Keratinocyte (primary cell): Measurements from ENCODE around the gene DIRAS1. TPM values are rescaled to one million over a fixed set of nuclear protein-coding genes. Genes with fewer than 3 reads are reported as not detected.
"Not testable (repeated sequence)": the region's sequence is repeated elsewhere in the genome, so short reads cannot be mapped to it uniquely, and the experiment has no call there.

ENCODE experiments used
- DNase-seq: peaks from one replicate; pipeline ENCODE4 v3.0.0-alpha.2; 2011; ENCODE audit warnings: low read depth, missing footprints, low spot score
- FAIRE-seq: peaks from 2 replicates; lab custom pipeline; 2011; peaks lifted over from hg19 to GRCh38; lab: Jason Lieb, UNC
- H2AFZ ChIP-seq: 2 replicates; pipeline ENCODE4 v1.6.0; 2012; ENCODE audit warnings: low read length, control low read depth, inconsistent platforms; ENCODE audit not compliant: control insufficient read depth
- H3K27ac ChIP-seq: 2 replicates; pipeline ENCODE4 v1.5.1; 2011; ENCODE audit warnings: low read length; ENCODE audit not compliant: control insufficient read depth, insufficient read depth
- H3K27me3 ChIP-seq: 3 replicates; pipeline ENCODE4 v1.6.0; 2011; ENCODE audit warnings: low read length; ENCODE audit not compliant: control insufficient read depth, insufficient read depth; ENCODE audit errors: extremely low read depth
- H3K36me3 ChIP-seq, 2 experiments: 2 replicates in 1 of 2; 3 replicates in 1 of 2; pipeline ENCODE4 v1.5.1; 2011; ENCODE audit warnings: low read length in 2 of 2, mild to moderate bottlenecking in 1 of 2; ENCODE audit not compliant: control insufficient read depth in 2 of 2, insufficient read depth in 2 of 2; ENCODE audit errors: extremely low read depth in 1 of 2
- H3K4me1 ChIP-seq: 3 replicates; pipeline ENCODE4 v1.5.1; 2011; ENCODE audit warnings: low read length; ENCODE audit not compliant: control insufficient read depth, insufficient read depth; ENCODE audit errors: extremely low read depth
- H3K4me2 ChIP-seq: 3 replicates; pipeline ENCODE4 v1.6.0; 2011; ENCODE audit warnings: low read depth, low read length; ENCODE audit not compliant: control insufficient read depth, insufficient read depth; ENCODE audit errors: extremely low read depth
- H3K4me3 ChIP-seq, 3 experiments: fragments of 200-600 bp in 1 of 3; sonication (generic) in 1 of 3; 2 replicates in 2 of 3; 3 replicates in 1 of 3; pipeline ENCODE4 v1.5.1; 2011 to 2016; ENCODE audit warnings: low read length in 3 of 3, mild to moderate bottlenecking in 3 of 3, control low read depth in 2 of 3, inconsistent platforms in 1 of 3, low read depth in 1 of 3, mixed read lengths in 1 of 3, mixed run types in 1 of 3, moderate library complexity in 1 of 3; ENCODE audit not compliant: control insufficient read depth in 2 of 3, insufficient read depth in 2 of 3; ENCODE audit errors: extremely low read depth in 1 of 3
- H3K79me2 ChIP-seq: 2 replicates; pipeline ENCODE4 v1.6.0; 2012; ENCODE audit warnings: low read length; ENCODE audit not compliant: control insufficient read depth, insufficient read depth
- H3K9ac ChIP-seq: 3 replicates; pipeline ENCODE4 v1.6.0; 2011; ENCODE audit warnings: low read length; ENCODE audit not compliant: control insufficient read depth, insufficient read depth; ENCODE audit errors: extremely low read depth
- H3K9me1 ChIP-seq: 3 replicates; pipeline ENCODE4 v1.6.0; 2011; ENCODE audit warnings: low read length; ENCODE audit not compliant: control insufficient read depth, insufficient read depth; ENCODE audit errors: extremely low read depth
- H3K9me3 ChIP-seq: 2 replicates; pipeline ENCODE4 v1.5.1; 2012; ENCODE audit warnings: low read depth, low read length; ENCODE audit not compliant: control insufficient read depth
- H4K20me1 ChIP-seq: 3 replicates; pipeline ENCODE4 v1.6.0; 2011; ENCODE audit warnings: low read length; ENCODE audit not compliant: control insufficient read depth, insufficient read depth; ENCODE audit errors: extremely low read depth
- CTCF ChIP-seq, 3 experiments: IDR thresholded peaks in 1 of 3; conservative IDR thresholded peaks in 1 of 3; optimal IDR thresholded peaks in 1 of 3; 2 replicates in 2 of 3; 3 replicates in 1 of 3; pipeline versions ENCODE3 to v1.5.1; 2011; ENCODE audit warnings: low read length in 3 of 3, mild to moderate bottlenecking in 3 of 3, moderate library complexity in 2 of 3, control low read depth in 1 of 3, inconsistent platforms in 1 of 3; ENCODE audit not compliant: insufficient read depth in 2 of 3; ENCODE audit errors: extremely low read depth in 1 of 3
- EZH2 ChIP-seq: IDR thresholded peaks from one replicate; pipeline ENCODE4 v1.6.1; 2012; ENCODE audit warnings: inconsistent platforms, mild to moderate bottlenecking, low read length, moderate library complexity
- dilution Hi-C: fragments of 300-500 bp; cut with MboI; formaldehyde crosslinking; loops from one replicate; pipeline ENCODE4 v1.7.0; 2020; ENCODE audit warnings: low sequenced_read_pairs; ENCODE audit not compliant: extremely low pct_ligation_motif_present
- polyA plus RNA-seq, 5 experiments: library from polyadenylated mRNA; depleted of rRNA in 3 of 5; stranded (reverse) in 3 of 5; stranded (forward) in 1 of 5; unstranded in 1 of 5; fragments of >200 nt; gene quantifications; 1 replicate in 1 of 5; 2 replicates in 3 of 5; 3 replicates in 1 of 5; pipeline versions ENCODE4 v1.2.1 to v1.2.3, GENCODE V29; 2011 to 2012; ENCODE audit warnings: missing spikeins in 2 of 5, low read depth in 1 of 5, low replicate concordance in 1 of 5

DIRAS1 gene
- polyA plus RNA-seq, 1 donor (not counting 4 experiments of a cell fraction or from before 2014, with no cell fraction given), result 0.10 TPM

- dilution Hi-C loops, result no loop called here
- TF ChIP-seq CTCF (optimal IDR thresholded peaks at IDR 0.05 in 1 of 3, IDR thresholded peaks at IDR 0.05 in 1 of 3, conservative IDR thresholded peaks at IDR 0.05 in 1 of 3; ENCODE audit: extremely low read depth in 1 of 3, insufficient read depth in 2 of 3, low read length in 3 of 3) (no peak), EZH2 (no peak)
- H3K4me3 ChIP-seq, result no peak overlapping the region
- no peaks in the 10 kb centered on the region for H3K36me3 ChIP-seq
- H3K4me2 ChIP-seq, result no peak overlapping the region
- FAIRE-seq, result no peak
- peaks cover 6% of the 10 kb centered on the region for H3K27me3 ChIP-seq
- no peak for DNase-seq
- no peaks in the 10 kb centered on the region for H3K4me1 ChIP-seq
- H3K9ac ChIP-seq, result no peak overlapping the region
- H3K27ac ChIP-seq, result no peak overlapping the region
- no peaks in the 10 kb centered on the region for H4K20me1 ChIP-seq
- H3K79me2 ChIP-seq, result no peaks in the 10 kb centered on the region
- H3K9me1 ChIP-seq, result no peaks in the 10 kb centered on the region
- no peak overlapping the region for H2AFZ ChIP-seq
- H3K9me3 ChIP-seq, result no peaks in the 10 kb centered on the region
Measured at GRCh38 chr19:2680808-2681207, 40.4 kb downstream of the DIRAS1 start.

DNA sequence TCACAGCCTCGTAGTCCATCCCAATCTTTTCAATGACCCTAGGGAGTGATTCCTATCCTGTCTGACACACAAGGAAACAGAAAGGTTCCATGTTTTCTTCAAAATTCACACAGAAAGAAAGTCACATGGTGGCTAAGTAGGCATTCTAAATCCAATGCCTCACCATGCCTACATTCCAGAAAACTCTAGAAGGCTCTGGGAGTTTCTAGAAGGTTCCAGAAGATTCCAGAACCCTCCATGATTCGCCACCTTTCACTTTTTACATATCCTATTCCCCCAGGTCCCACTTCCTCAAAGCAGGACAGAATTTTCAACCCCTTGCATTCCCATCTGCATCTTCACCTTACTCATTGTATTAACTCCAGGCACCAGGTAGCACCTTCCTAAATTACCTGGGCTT lies 41.7 kb downstream of the DIRAS1 start:
- no peaks in the 10 kb centered on the region for H3K79me2 ChIP-seq
- no peak overlapping the region for H3K4me2 ChIP-seq
- DNase-seq (no peak), FAIRE-seq (no peak)
- H2AFZ ChIP-seq, result no peak overlapping the region
- dilution Hi-C loops, result no loop called here
- no peak overlapping the region for H3K27ac ChIP-seq
- no peaks in the 10 kb centered on the region for H3K36me3 ChIP-seq
- H3K9me3 ChIP-seq, result no peaks in the 10 kb centered on the region
- H3K27me3 ChIP-seq, result peaks cover 10% of the 10 kb centered on the region
- H3K9ac ChIP-seq, result no peak overlapping the region
- no peaks in the 10 kb centered on the region for H3K9me1 ChIP-seq
- H3K4me3 ChIP-seq, result no peak overlapping the region
- no peaks in the 10 kb centered on the region for H4K20me1 ChIP-seq
- TF ChIP-seq CTCF (optimal IDR thresholded peaks at IDR 0.05 in 1 of 3, IDR thresholded peaks at IDR 0.05 in 1 of 3, conservative IDR thresholded peaks at IDR 0.05 in 1 of 3; ENCODE audit: extremely low read depth in 1 of 3, insufficient read depth in 2 of 3, low read length in 3 of 3) (no peak), EZH2 (no peak)
- H3K4me1 ChIP-seq, result no peaks in the 10 kb centered on the region

GRCh38 chr19:2678948-2679347 lies 42.2 kb downstream of the DIRAS1 start:
- peaks cover 10% of the 10 kb centered on the region for H3K27me3 ChIP-seq
- H2AFZ ChIP-seq, H4K20me1 ChIP-seq, DNase-seq, H3K9ac ChIP-seq, H3K4me2 ChIP-seq, H3K36me3 ChIP-seq, H3K4me3 ChIP-seq, FAIRE-seq, H3K79me2 ChIP-seq, H3K9me1 ChIP-seq, H3K9me3 ChIP-seq, dilution Hi-C loops, H3K4me1 ChIP-seq, H3K27ac ChIP-seq: not testable (repeated sequence)
